Common myeloid progenitor, CD34-positive (primary cell): ENCODE data around the gene TSKS. TPM values are rescaled to one million over a fixed set of nuclear protein-coding genes. Genes with fewer than 3 reads are reported as not detected.

Experiments
- CTCF ChIA-PET: fragments of 350-600 bp; sonication (Branson Sonifier 250); formaldehyde crosslinking; loops from one replicate; lab custom pipeline; 2021; ENCODE audit warnings: antibody characterized with exemption; lab: Charles Lee
- POLR2A ChIA-PET: fragments of 350-600 bp; sonication (Branson Sonifier 250); formaldehyde crosslinking; loops from one replicate; lab custom pipeline; 2021; ENCODE audit warnings: antibody characterized with exemption; lab: Charles Lee
- DNase-seq, 3 donors: peaks; one replicate each; pipeline versions ENCODE4 v3.0.0 to v3.0.0-alpha.2; 2013
- H3K27ac ChIP-seq, 2 experiments: 1 replicate in 1 of 2; 2 replicates in 1 of 2; pipeline ENCODE4 v1.7.0; 2013; ENCODE audit warnings: inconsistent platforms in 2 of 2, low read length in 2 of 2, mild to moderate bottlenecking in 2 of 2, low read depth in 1 of 2, moderate library complexity in 1 of 2; ENCODE audit not compliant: severe bottlenecking in 2 of 2, insufficient read depth in 1 of 2, poor library complexity in 1 of 2
- H3K27me3 ChIP-seq, 5 experiments: replicated peaks in 2 of 5; 1 replicate in 3 of 5; 2 replicates in 2 of 5; pipeline versions ENCODE4 v1.6.1 to v1.7.0; 2013; ENCODE audit warnings: low read length in 4 of 5, mild to moderate bottlenecking in 2 of 5, moderate library complexity in 2 of 5, inconsistent platforms in 1 of 5; ENCODE audit not compliant: insufficient read depth in 5 of 5, control insufficient read depth in 4 of 5
- H3K36me3 ChIP-seq, 4 experiments: 1 replicate in 2 of 4; 2 replicates in 2 of 4; pipeline versions ENCODE4 v1.6.1 to v1.7.0; 2013; ENCODE audit warnings: low read length in 3 of 4, control low read depth in 1 of 4, mild to moderate bottlenecking in 1 of 4; ENCODE audit not compliant: control insufficient read depth in 4 of 4, insufficient read depth in 4 of 4
- H3K4me1 ChIP-seq, 4 experiments: 1 replicate in 3 of 4; 2 replicates in 1 of 4; pipeline versions ENCODE4 v1.6.1 to v1.7.1; 2013; ENCODE audit warnings: low read length in 3 of 4, mild to moderate bottlenecking in 3 of 4, control low read depth in 1 of 4, inconsistent platforms in 1 of 4, moderate library complexity in 1 of 4; ENCODE audit not compliant: control insufficient read depth in 4 of 4, insufficient read depth in 4 of 4; ENCODE audit errors: control extremely low read depth in 1 of 4
- H3K4me3 ChIP-seq, 7 experiments: 1 replicate in 4 of 7; 2 replicates in 3 of 7; pipeline versions ENCODE4 v1.5.1 to v1.7.0; 2013; ENCODE audit warnings: mild to moderate bottlenecking in 7 of 7, low read length in 6 of 7, moderate library complexity in 6 of 7, inconsistent platforms in 2 of 7, low read depth in 2 of 7, control low read depth in 1 of 7; ENCODE audit not compliant: insufficient read depth in 4 of 7, control insufficient read depth in 1 of 7; ENCODE audit errors: extremely low read depth in 1 of 7
- H3K9me3 ChIP-seq, 5 experiments: 1 replicate in 4 of 5; 2 replicates in 1 of 5; pipeline versions ENCODE4 v1.6.1 to v1.7.1; 2013; ENCODE audit warnings: low read length in 4 of 5, mild to moderate bottlenecking in 2 of 5, inconsistent platforms in 1 of 5, low read depth in 1 of 5, moderate library complexity in 1 of 5; ENCODE audit not compliant: control insufficient read depth in 4 of 5, insufficient read depth in 2 of 5; ENCODE audit errors: control extremely low read depth in 1 of 5
- WGBS: methylation state at CpG from one replicate; pipeline ENCODE4 v1.1.5; 2013; ENCODE audit not compliant: insufficient coverage; 5-methylcytosine and 5-hydroxymethylcytosine counted together
- polyA plus RNA-seq: library from polyadenylated mRNA; unstranded; fragments of 120-200 nt; gene quantifications from one replicate; pipeline ENCODE4 v1.2.1, GENCODE V29; 2013

TSKS gene
- 0.34 TPM for polyA plus RNA-seq

- H3K4me1 ChIP-seq = peaks cover 7 to 21% (median 18%) of the 10 kb centered on the region in 4 experiments
- H3K36me3 ChIP-seq = no peaks in the 10 kb centered on the region
- CTCF ChIA-PET = interaction anchor here (0.7 to 1.2 kb wide), 3 partner anchors 46 to 81 kb away, joined by 3 to 4 read pairs (median 3); no protein-coding TSS in a partner anchor
- H3K4me3 ChIP-seq = no peak within 1 kb of the TSS
- 90% methylated on average over 3 of the region's 6 CpGs for WGBS
- POLR2A ChIA-PET = interaction anchor here (0.6 kb wide), 1 partner anchor 35 kb away, joined by 4 read pairs; no protein-coding TSS in a partner anchor
- DNase-seq = no peak
- no peaks in the 10 kb centered on the region for H3K27me3 ChIP-seq
- H3K9me3 ChIP-seq = no peaks in the 10 kb centered on the region
- H3K27ac ChIP-seq = no peak within 1 kb of the TSS
Measured at GRCh38 chr19:49763230-49763629, at the start of gene TSKS. TSKS (minus strand) TSS chr19:49763306; CDS start chr19:49763247, 59 bp downstream.

GRCh38 chr19:49812452-49812996 lies 49.4 kb upstream of the TSKS start:
- Histone ChIP-seq H3K4me1 (peaks cover 9 to 49% (median 29%) of the 10 kb centered on the region in 4 experiments), H3K36me3 (peaks cover 0 to 4% (median 0%) of the 10 kb centered on the region in 4 experiments), H3K27ac (peak overlapping the region; percentile 99), H3K27me3 (no peaks in the 10 kb centered on the region), H3K4me3 (peak overlapping the region; percentile 60 to 100 (median 87)), H3K9me3 (no peaks in the 10 kb centered on the region)
- DNase-seq = no peak
- CTCF ChIA-PET = interaction anchor here (1.2 to 3.5 kb wide), 3 partner anchors 38 to 124 kb away, joined by 3 to 8 read pairs (median 5); partner anchors contain the start of genes ADM5 and PTOV1
- POLR2A ChIA-PET = interaction anchor here (0.6 to 1.6 kb wide), 4 partner anchors 38 to 138 kb away, joined by 3 to 9 read pairs (median 4); partner anchors contain the start of genes AKT1S1, PTOV1 and TBC1D17
- 51% methylated on average over 11 of the region's 11 CpGs for WGBS

GRCh38 chr19:49811328-49811727 lies 48.2 kb upstream of the TSKS start:
- DNase-seq = no peak
- WGBS = 92% methylated on average over 6 of the region's 6 CpGs
- POLR2A ChIA-PET = no interaction called here

GRCh38 chr19:49809941-49810389 lies 46.9 kb upstream of the TSKS start:
- POLR2A ChIA-PET = no interaction called here
- H3K9me3 ChIP-seq = no peaks in the 10 kb centered on the region
- peaks cover 0 to 17% (median 12%) of the 10 kb centered on the region in 4 experiments for H3K36me3 ChIP-seq
- CTCF ChIA-PET = interaction anchor here (0.6 to 3.5 kb wide), 5 partner anchors 35 to 125 kb away, joined by 3 to 8 read pairs (median 4); partner anchors contain the start of gene PTOV1
- no peak for DNase-seq
- 90% methylated on average over 5 of the region's 5 CpGs for WGBS
- peak overlapping the region in 4 of 7 experiments; percentile 65 to 89 (median 78) for H3K4me3 ChIP-seq
- H3K27me3 ChIP-seq = no peaks in the 10 kb centered on the region
- no peak overlapping the region for H3K27ac ChIP-seq
- peaks cover 9 to 51% (median 38%) of the 10 kb centered on the region in 4 experiments for H3K4me1 ChIP-seq

More at GRCh38 chr19:49811328-49811727, 48.2 kb upstream of the TSKS start:
- H3K27me3 ChIP-seq = no peaks in the 10 kb centered on the region
- no peak overlapping the region for H3K4me3 ChIP-seq
- H3K9me3 ChIP-seq = no peaks in the 10 kb centered on the region
- H3K27ac ChIP-seq = no peak overlapping the region
- H3K4me1 ChIP-seq = peaks cover 9 to 51% (median 36%) of the 10 kb centered on the region in 4 experiments
- CTCF ChIA-PET = interaction anchor here (1.2 to 3.5 kb wide), 4 partner anchors 37 to 122 kb away, joined by 3 to 8 read pairs (median 5); partner anchors contain the start of genes ADM5 and PTOV1
- H3K36me3 ChIP-seq = peaks cover 0 to 4% (median 2%) of the 10 kb centered on the region in 4 experiments

GRCh38 chr19:49809160-49809940 lies 46.2 kb upstream of the TSKS start:
- 13% methylated on average over 44 of the region's 50 CpGs for WGBS
- H3K4me3 ChIP-seq = peak overlapping the region in 6 of 7 experiments; percentile 27 to 89 (median 75)
- H3K36me3 ChIP-seq = peaks cover 0 to 22% (median 18%) of the 10 kb centered on the region in 4 experiments
- peak in 2 of 3 donors; percentile 33 to 54 for DNase-seq
- peaks cover 9 to 51% (median 38%) of the 10 kb centered on the region in 4 experiments for H3K4me1 ChIP-seq
- H3K27me3 ChIP-seq = no peaks in the 10 kb centered on the region
- CTCF ChIA-PET = interaction anchor here (1.2 to 3.5 kb wide), 3 partner anchors 35 to 66 kb away, joined by 3 to 8 read pairs (median 4); partner anchors contain the start of gene PTOV1
- H3K27ac ChIP-seq = no peak overlapping the region
- POLR2A ChIA-PET = no interaction called here
- H3K9me3 ChIP-seq = no peaks in the 10 kb centered on the region

GRCh38 chr19:49808711-49809159 lies 45.6 kb upstream of the TSKS start:
- CTCF ChIA-PET = no interaction called here
- 0% methylated on average over 16 of the region's 31 CpGs for WGBS
- peaks cover 0 to 23% (median 19%) of the 10 kb centered on the region in 4 experiments for H3K36me3 ChIP-seq
- DNase-seq = peak; percentile 89 to 94 (median 93)
- POLR2A ChIA-PET = no interaction called here
- H3K4me3 ChIP-seq = peak overlapping the region in 6 of 7 experiments; percentile 27 to 89 (median 75)
- peaks cover 6 to 45% (median 36%) of the 10 kb centered on the region in 4 experiments for H3K4me1 ChIP-seq
- H3K9me3 ChIP-seq = no peaks in the 10 kb centered on the region
- no peaks in the 10 kb centered on the region for H3K27me3 ChIP-seq
- H3K27ac ChIP-seq = no peak overlapping the region
